Measurements from ENCODE around the gene PHLDB3.

The PHLDB3 gene

GRCh38 chr19:43471091-43471490 is 33.5 kb downstream of the PHLDB3 start:
- in situ Hi-C loops (cut with MboI; ENCODE audit: low sequenced_read_pairs), result loop anchor here (25.0 kb wide), 1 partner anchor 316 kb away; the partner anchor contains the start of gene KCNN4

DNA sequence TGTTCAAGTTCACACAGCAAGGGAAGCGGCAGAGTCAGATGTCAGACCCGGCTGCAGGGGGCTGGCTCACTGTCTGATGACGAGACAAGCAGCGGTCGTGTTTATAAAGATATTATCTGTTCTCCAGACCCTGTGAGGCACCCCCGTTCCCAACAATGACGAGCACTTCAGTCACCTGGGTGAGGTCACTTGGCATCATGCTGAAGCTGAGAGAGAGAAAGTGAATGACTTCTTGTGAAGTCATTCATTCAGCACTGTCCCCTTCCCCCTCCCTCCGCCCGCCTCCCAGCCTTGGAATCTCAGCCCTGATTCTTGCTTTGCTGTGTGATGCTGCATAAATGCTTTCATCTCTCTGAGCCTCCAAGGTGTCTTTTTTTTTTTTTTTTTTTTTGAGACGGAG is 34.3 kb downstream of the PHLDB3 start:
- in situ Hi-C loops (cut with MboI; ENCODE audit: low sequenced_read_pairs), result loop anchor here (25.0 kb wide), 1 partner anchor 317 kb away; the partner anchor contains the start of gene KCNN4

GRCh38 chr19:43469160-43469480 is 35.4 kb downstream of the PHLDB3 start:
- in situ Hi-C loops (cut with MboI; ENCODE audit: low sequenced_read_pairs), result loop anchor here (25.0 kb wide), 1 partner anchor 318 kb away; the partner anchor contains the start of gene KCNN4

- in situ Hi-C loops (cut with MboI; ENCODE audit: low sequenced_read_pairs), result loop anchor here (25.0 kb wide), 1 partner anchor 319 kb away; the partner anchor contains the start of gene KCNN4
These were observed 36.0 kb downstream of the PHLDB3 start for GRCh38 chr19:43468354-43469159.

- in situ Hi-C loops (cut with MboI; ENCODE audit: low sequenced_read_pairs), result loop anchor here (25.0 kb wide), 1 partner anchor 320 kb away; the partner anchor contains the start of gene KCNN4
These were observed 36.8 kb downstream of the PHLDB3 start for GRCh38 chr19:43467730-43468129.

DNA sequence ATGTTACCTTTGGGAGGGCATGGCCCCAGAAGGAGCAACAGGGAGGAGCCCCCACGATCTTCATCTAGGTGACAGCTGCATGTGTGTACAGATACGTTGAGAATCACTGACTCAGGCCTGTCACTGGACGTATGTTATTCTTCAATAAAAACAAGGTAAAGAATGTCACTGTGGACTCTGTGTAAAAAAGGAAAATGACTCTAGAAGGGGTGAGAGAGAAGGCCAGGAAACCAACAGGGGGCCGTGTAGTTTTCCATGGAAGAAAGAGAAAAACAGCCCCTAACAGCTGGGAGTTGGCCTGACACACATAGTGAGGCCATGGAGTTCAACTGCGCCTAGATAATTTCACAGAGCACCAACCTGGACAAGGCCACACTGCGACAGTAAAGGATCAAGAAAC is 37.3 kb downstream of the PHLDB3 start:
- in situ Hi-C loops (cut with MboI; ENCODE audit: low sequenced_read_pairs), result loop anchor here (25.0 kb wide), 1 partner anchor 320 kb away; the partner anchor contains the start of gene KCNN4

DNA sequence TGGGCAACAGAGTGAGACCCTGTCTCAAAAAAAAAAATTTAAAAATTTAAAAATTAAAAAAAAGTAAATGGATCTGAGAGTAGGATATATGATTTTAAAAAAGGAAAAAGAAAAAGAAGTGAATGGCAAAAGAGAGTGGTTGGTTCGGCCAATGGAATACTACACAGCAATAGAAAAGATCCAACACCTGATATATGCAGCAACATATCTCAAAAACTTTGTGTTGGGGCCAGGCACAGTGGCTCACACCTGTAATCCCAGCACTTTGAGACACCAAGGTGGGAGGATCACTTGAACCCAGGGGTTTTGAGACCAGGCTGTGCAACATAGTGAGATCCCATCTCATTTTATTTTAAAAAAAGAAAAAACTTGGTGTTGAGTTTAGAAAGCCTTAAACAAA is 37.8 kb downstream of the PHLDB3 start:
- in situ Hi-C loops (cut with MboI; ENCODE audit: low sequenced_read_pairs), result loop anchor here (25.0 kb wide), 1 partner anchor 321 kb away; the partner anchor contains the start of gene KCNN4

GRCh38 chr19:43465468-43466120 is 39.0 kb downstream of the PHLDB3 start, which contains the start of gene LYPD3:
Gene LYPD3, minus strand, starts transcription at chr19:43465608. Its CDS starts 37 bp downstream, at chr19:43465571.
- in situ Hi-C loops (cut with MboI; ENCODE audit: low sequenced_read_pairs), result loop anchor here (25.0 kb wide), 1 partner anchor 322 kb away; the partner anchor contains the start of gene KCNN4

- in situ Hi-C loops (cut with MboI; ENCODE audit: low sequenced_read_pairs), result loop anchor here (25.0 kb wide), 1 partner anchor 323 kb away; the partner anchor contains the start of gene KCNN4
These were observed 40.3 kb downstream of the PHLDB3 start for GRCh38 chr19:43464134-43464775.

DNA sequence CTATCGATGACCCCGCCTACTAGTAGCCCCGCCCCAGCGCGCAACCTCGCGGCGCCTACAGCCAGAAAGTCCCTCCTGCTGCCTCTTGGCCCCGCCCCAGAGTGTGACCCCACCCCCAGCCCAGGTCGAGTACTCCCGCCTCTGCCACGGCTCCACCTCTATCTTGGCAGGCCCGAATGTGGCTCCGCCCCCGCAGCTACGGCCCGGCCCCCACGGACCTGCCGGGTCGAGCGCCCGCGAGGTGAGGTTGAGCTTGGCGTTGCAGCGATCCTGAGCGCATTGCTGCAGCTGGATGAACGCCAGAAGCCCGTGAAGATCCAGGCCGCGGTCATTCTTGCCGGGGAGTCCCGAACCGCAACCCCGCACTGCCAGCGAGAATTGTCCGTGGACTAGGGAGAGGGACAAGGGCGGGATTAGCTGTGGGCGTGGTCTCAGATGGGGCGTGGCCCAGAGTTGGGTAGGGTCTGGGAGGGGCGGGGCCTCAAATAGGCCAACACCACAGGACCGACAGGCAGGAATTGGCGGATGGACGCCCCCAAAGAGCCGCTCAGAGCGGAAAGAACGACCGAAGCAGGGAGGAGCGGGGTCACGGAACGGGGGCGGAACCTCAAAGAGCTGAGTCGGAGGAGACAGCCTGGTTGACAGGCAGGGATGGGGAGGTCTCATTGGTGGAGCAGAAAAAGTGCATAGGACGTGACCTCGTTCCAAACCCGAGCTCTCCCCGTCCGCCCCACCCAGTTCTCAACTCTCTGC is 41.0 kb downstream of the PHLDB3 start:
- in situ Hi-C loops (cut with MboI; ENCODE audit: low sequenced_read_pairs), result loop anchor here (25.0 kb wide), 1 partner anchor 324 kb away; the partner anchor contains the start of gene KCNN4

DNA sequence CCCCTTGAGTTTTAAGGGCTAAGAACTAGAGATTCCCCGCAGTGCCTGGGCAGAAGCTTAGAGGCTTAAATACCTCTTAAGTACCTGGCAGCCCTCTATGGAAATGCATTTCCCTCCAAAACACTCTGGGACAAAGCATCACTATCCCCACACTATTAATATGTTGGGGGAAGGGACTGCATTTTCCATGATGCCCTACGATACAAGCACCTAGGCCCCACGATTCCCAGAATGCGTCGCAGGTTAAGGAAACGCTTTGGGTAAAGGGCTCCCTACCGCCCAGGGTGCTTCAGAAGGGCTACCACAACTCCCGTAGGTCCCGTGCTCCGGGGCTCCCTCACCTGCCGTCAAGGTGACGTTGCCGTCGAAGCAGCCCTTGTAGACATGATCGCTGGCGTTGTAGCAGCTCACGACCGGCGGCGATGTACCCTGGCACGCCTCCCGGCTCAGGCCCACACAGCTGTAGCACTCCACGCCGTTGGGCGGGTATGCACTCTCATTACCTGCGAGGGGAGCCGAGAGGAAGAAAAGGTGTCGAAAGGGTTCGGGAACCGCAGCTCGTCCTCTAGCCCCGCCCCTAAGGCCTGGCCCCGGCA is 41.7 kb downstream of the PHLDB3 start:
- in situ Hi-C loops (cut with MboI; ENCODE audit: low sequenced_read_pairs), result loop anchor here (25.0 kb wide), 1 partner anchor 324 kb away; the partner anchor contains the start of gene KCNN4

- in situ Hi-C loops (cut with MboI; ENCODE audit: low sequenced_read_pairs), result loop anchor here (25.0 kb wide), 1 partner anchor 325 kb away; the partner anchor contains the start of gene KCNN4
These were observed 42.2 kb downstream of the PHLDB3 start for GRCh38 chr19:43462383-43462782.

- in situ Hi-C loops (cut with MboI; ENCODE audit: low sequenced_read_pairs), result loop anchor here (25.0 kb wide), 1 partner anchor 326 kb away; the partner anchor contains the start of gene KCNN4
These were observed 43.2 kb downstream of the PHLDB3 start for GRCh38 chr19:43461303-43461702.

DNA sequence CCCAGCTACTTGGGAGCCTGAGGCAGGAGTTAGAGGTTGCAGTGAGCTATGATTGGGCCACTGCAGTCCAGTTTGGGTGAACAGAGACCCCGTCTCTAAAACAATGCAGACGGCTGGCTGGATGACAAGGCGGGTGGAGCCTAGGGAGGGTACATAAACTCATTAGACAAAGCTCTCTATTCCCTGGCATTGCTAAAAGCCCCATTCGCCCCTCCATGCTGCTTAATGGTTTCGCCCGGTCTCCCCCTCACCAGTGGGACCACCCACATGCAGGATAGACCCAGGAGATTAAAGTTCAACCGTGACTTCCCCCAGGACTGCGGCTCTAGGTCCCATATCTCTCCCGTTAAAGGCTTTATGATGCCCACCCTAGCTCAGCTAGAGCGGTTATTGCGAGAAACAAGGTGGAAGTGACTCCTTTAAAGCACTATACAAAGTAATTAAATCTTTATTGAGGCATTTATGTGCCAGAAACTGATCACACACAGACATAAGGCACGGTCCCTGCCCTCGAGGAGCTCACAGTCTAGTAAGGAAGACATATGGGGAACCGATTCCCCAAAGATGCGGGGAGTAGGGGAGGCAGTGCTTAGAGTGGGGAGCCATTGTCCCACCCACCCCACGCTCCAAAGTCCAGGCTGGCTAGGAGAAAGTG is 44.1 kb downstream of the PHLDB3 start:
- in situ Hi-C loops (cut with MboI; ENCODE audit: low sequenced_read_pairs), result loop anchor here (25.0 kb wide), 1 partner anchor 327 kb away; the partner anchor contains the start of gene KCNN4

- in situ Hi-C loops (cut with MboI; ENCODE audit: low sequenced_read_pairs), result loop anchor here (25.0 kb wide), 1 partner anchor 329 kb away; the partner anchor contains the start of gene KCNN4
These were observed 46.7 kb downstream of the PHLDB3 start for GRCh38 chr19:43457809-43458208.

DNA sequence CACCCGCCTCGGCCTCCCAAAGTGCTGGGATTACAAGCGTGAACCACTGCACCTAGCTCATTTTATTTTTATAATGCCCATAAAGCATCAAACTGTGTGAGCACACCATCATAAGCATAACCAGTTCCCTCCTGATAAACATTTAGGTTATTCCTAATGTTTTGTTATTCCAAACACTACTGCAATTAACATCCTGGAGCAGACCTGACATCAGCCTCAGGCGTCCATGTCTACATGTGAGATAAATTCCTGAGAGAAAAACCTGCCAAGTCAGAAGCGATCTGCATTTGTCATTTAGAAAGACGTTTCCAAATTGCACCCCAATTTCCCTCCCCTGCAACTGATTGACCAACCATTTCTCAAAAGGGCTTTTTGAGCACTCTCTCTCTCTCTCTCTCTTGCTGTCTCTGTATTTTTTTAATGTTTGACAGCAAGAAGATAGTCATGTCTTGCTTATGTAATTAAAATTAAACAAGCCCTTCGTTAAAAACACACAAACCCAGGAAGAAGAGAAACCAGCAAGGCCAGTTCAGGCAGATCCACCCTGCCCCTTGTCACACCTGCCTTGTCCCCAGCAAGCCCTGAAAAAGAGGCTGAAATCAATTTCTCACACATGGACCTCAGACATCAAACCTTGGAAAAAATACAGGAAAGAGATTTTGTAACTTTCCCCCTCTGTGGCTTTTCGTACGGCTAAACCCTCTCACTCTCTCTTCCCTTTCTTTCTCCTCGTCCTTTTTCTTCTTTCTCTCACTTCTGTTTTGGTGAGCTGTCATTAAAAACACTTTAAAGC is 49.0 kb downstream of the PHLDB3 start:
- in situ Hi-C loops (cut with MboI; ENCODE audit: low sequenced_read_pairs), result loop anchor here (25.0 kb wide), 1 partner anchor 332 kb away; the partner anchor contains the start of gene KCNN4

DNA sequence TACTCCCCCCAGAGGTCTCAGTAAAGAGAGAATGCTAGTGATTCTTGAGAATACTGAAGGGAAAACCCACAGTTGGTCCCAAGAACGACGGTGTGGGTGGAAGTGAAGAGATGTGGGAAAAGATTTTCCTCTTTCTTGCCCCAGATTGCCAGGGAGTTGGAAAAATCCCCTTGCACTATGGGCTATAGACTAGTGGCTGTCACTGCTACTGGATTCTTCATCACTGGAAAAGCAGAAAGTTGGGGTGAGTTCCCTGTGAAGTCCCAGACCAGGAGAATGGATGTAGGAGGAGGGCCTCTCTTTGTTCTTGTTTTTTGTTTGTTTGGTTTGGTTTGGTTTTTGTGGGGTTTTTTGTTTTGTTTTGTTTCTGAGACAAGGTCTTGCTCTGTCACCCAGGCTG is 50.5 kb downstream of the PHLDB3 start:
- in situ Hi-C loops (cut with MboI; ENCODE audit: low sequenced_read_pairs), result loop anchor here (25.0 kb wide), 1 partner anchor 333 kb away; the partner anchor contains the start of gene KCNN4

GRCh38 chr19:43452582-43452981 is 52.0 kb downstream of the PHLDB3 start:
- in situ Hi-C loops (cut with MboI; ENCODE audit: low sequenced_read_pairs), result loop anchor here (25.0 kb wide), 1 partner anchor 335 kb away; the partner anchor contains the start of gene KCNN4

Measured in HL-60/S4 treated with phorbol 12-myristate 13-acetate at 8.2 ng/mL for 4 days and 3 days (cell line).